Measurements from ENCODE around the gene CACNA1D.

CACNA1D gene

GRCh38 chr3:53524566-53524965, 30.2 kb downstream of the CACNA1D start:
- H3K36me3 ChIP-seq (ENCODE audit: control insufficient read depth in 5 of 5, insufficient read depth in 5 of 5, low read length in 5 of 5): no peaks in the 10 kb centered on the region
- H3K9ac ChIP-seq (ENCODE audit: low read length in 5 of 5): no peak overlapping the region
- no peaks in the 10 kb centered on the region for H3K27me3 ChIP-seq (ENCODE audit: control insufficient read depth in 5 of 5, insufficient read depth in 4 of 5, low read length in 5 of 5)
- no peaks in the 10 kb centered on the region for H3K9me3 ChIP-seq (ENCODE audit: control insufficient read depth in 5 of 5, low read length in 5 of 5)
- no peak overlapping the region for H3K4me3 ChIP-seq (ENCODE audit: low read depth in 1 of 5, low read length in 5 of 5)
- H3K27ac ChIP-seq (ENCODE audit: low read depth, low read length): no peak overlapping the region
- no peaks in the 10 kb centered on the region for H3K4me1 ChIP-seq (ENCODE audit: control insufficient read depth in 5 of 5, insufficient read depth in 5 of 5, low read length in 5 of 5)

- H3K9ac ChIP-seq (ENCODE audit: low read length in 5 of 5): no peak overlapping the region
- no peak overlapping the region for H3K27ac ChIP-seq (ENCODE audit: low read depth, low read length)
- no peak overlapping the region for H3K4me3 ChIP-seq (ENCODE audit: low read depth in 1 of 5, low read length in 5 of 5)
- H3K36me3 ChIP-seq (ENCODE audit: control insufficient read depth in 5 of 5, insufficient read depth in 5 of 5, low read length in 5 of 5): no peaks in the 10 kb centered on the region
- H3K4me1 ChIP-seq (ENCODE audit: control insufficient read depth in 5 of 5, insufficient read depth in 5 of 5, low read length in 5 of 5): no peaks in the 10 kb centered on the region
- no peaks in the 10 kb centered on the region for H3K9me3 ChIP-seq (ENCODE audit: control insufficient read depth in 5 of 5, low read length in 5 of 5)
- peaks cover 0 to 5% (median 0%) of the 10 kb centered on the region in 5 donors for H3K27me3 ChIP-seq (ENCODE audit: control insufficient read depth in 5 of 5, insufficient read depth in 4 of 5, low read length in 5 of 5)
Observed at GRCh38 chr3:53525765-53526703, 31.6 kb downstream of the CACNA1D start.

- peaks cover 0 to 5% (median 0%) of the 10 kb centered on the region in 5 donors for H3K27me3 ChIP-seq (ENCODE audit: control insufficient read depth in 5 of 5, insufficient read depth in 4 of 5, low read length in 5 of 5)
- H3K27ac ChIP-seq (ENCODE audit: low read depth, low read length): no peak overlapping the region
- H3K4me1 ChIP-seq (ENCODE audit: control insufficient read depth in 5 of 5, insufficient read depth in 5 of 5, low read length in 5 of 5): no peaks in the 10 kb centered on the region
- no peak overlapping the region for H3K9ac ChIP-seq (ENCODE audit: low read length in 5 of 5)
- H3K4me3 ChIP-seq (ENCODE audit: low read depth in 1 of 5, low read length in 5 of 5): no peak overlapping the region
- H3K36me3 ChIP-seq (ENCODE audit: control insufficient read depth in 5 of 5, insufficient read depth in 5 of 5, low read length in 5 of 5): no peaks in the 10 kb centered on the region
- no peaks in the 10 kb centered on the region for H3K9me3 ChIP-seq (ENCODE audit: control insufficient read depth in 5 of 5, low read length in 5 of 5)
Observed at GRCh38 chr3:53526704-53527055, 32.3 kb downstream of the CACNA1D start.

DNA sequence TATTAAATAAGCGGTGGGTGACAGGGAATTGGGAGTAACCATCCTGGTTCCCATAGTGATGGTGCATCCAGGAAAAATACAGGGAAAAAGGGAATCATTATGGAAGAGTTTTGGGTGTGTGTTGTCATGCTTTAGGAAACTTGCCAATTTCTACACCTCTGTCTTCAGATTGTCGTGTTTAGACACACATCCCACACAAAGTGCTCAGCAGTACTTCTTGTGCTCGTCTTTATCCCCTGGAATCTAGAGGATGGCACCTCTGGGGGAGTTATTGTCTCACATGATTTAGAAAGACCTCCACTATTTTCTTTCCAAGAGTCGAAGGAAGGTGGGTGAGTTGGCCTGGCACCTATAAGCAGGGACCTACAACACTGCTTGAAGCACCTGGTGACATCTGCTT, 35.8 kb downstream of the CACNA1D start:
- Histone ChIP-seq H3K9me3 (ENCODE audit: control insufficient read depth in 5 of 5, low read length in 5 of 5) (no peaks in the 10 kb centered on the region), H3K9ac (ENCODE audit: low read length in 5 of 5) (no peak overlapping the region), H3K4me1 (ENCODE audit: control insufficient read depth in 5 of 5, insufficient read depth in 5 of 5, low read length in 5 of 5) (no peaks in the 10 kb centered on the region), H3K27ac (ENCODE audit: low read depth, low read length) (no peak overlapping the region), H3K36me3 (ENCODE audit: control insufficient read depth in 5 of 5, insufficient read depth in 5 of 5, low read length in 5 of 5) (no peaks in the 10 kb centered on the region), H3K4me3 (ENCODE audit: low read depth in 1 of 5, low read length in 5 of 5) (no peak overlapping the region), H3K27me3 (ENCODE audit: control insufficient read depth in 5 of 5, insufficient read depth in 4 of 5, low read length in 5 of 5) (peaks cover 0 to 8% (median 0%) of the 10 kb centered on the region in 5 donors)

DNA sequence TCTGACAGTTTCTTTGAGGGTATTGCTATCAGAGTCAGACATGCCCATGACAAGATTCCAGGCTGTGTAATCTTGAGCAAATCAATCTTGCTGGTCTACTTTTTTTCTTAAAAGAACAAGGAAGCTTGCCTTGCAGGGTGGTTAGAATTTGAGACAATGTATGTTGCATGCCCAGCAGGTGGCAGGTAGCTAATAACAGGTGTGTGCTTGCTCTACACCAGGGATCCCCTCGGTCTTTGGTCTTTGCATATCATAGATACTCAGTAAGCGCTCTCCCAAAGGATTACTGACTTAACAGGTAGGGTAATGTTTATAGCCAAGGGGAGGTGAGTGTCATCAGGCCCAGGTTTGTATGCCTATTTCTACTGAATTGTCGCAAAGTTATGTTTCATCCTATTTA, 37.3 kb downstream of the CACNA1D start:
- H3K27me3 ChIP-seq (ENCODE audit: control insufficient read depth in 5 of 5, insufficient read depth in 4 of 5, low read length in 5 of 5): peaks cover 0 to 8% (median 0%) of the 10 kb centered on the region in 5 donors
- no peaks in the 10 kb centered on the region for H3K9me3 ChIP-seq (ENCODE audit: control insufficient read depth in 5 of 5, low read length in 5 of 5)
- H3K4me3 ChIP-seq (ENCODE audit: low read depth in 1 of 5, low read length in 5 of 5): no peak overlapping the region
- H3K4me1 ChIP-seq (ENCODE audit: control insufficient read depth in 5 of 5, insufficient read depth in 5 of 5, low read length in 5 of 5): no peaks in the 10 kb centered on the region
- no peak overlapping the region for H3K27ac ChIP-seq (ENCODE audit: low read depth, low read length)
- H3K36me3 ChIP-seq (ENCODE audit: control insufficient read depth in 5 of 5, insufficient read depth in 5 of 5, low read length in 5 of 5): no peaks in the 10 kb centered on the region
- no peak overlapping the region for H3K9ac ChIP-seq (ENCODE audit: low read length in 5 of 5)

DNA sequence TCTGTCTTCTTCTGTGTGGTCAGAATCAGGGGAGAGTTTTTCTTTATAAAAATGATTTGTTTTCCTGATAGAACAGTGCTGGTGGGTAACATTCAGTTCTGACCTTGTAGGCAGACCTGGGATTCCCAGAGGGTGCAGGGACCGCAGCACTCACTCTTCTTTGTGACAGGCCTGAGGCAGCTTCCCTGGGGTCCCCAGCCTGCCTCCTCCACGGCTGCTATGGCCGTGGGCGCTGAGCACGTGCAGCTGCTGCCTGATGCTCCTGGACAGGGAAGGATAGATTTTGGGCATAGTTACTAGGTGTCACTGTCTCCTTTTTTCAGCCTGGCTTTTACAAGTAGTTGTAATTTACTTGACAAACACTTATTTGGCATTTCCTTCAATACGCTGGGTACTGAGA, 39.1 kb downstream of the CACNA1D start:
- no peaks in the 10 kb centered on the region for H3K4me1 ChIP-seq (ENCODE audit: control insufficient read depth in 5 of 5, insufficient read depth in 5 of 5, low read length in 5 of 5)
- H3K27ac ChIP-seq (ENCODE audit: low read depth, low read length): no peak overlapping the region
- no peaks in the 10 kb centered on the region for H3K36me3 ChIP-seq (ENCODE audit: control insufficient read depth in 5 of 5, insufficient read depth in 5 of 5, low read length in 5 of 5)
- H3K4me3 ChIP-seq (ENCODE audit: low read depth in 1 of 5, low read length in 5 of 5): no peak overlapping the region
- no peak overlapping the region for H3K9ac ChIP-seq (ENCODE audit: low read length in 5 of 5)
- no peaks in the 10 kb centered on the region for H3K9me3 ChIP-seq (ENCODE audit: control insufficient read depth in 5 of 5, low read length in 5 of 5)
- H3K27me3 ChIP-seq (ENCODE audit: control insufficient read depth in 5 of 5, insufficient read depth in 4 of 5, low read length in 5 of 5): peaks cover 0 to 8% (median 0%) of the 10 kb centered on the region in 5 donors

- Histone ChIP-seq H3K9me3 (ENCODE audit: control insufficient read depth in 5 of 5, low read length in 5 of 5) (no peaks in the 10 kb centered on the region), H3K27ac (ENCODE audit: low read depth, low read length) (no peak overlapping the region)
Observed at GRCh38 chr3:53534216-53534615, 39.8 kb downstream of the CACNA1D start.

DNA sequence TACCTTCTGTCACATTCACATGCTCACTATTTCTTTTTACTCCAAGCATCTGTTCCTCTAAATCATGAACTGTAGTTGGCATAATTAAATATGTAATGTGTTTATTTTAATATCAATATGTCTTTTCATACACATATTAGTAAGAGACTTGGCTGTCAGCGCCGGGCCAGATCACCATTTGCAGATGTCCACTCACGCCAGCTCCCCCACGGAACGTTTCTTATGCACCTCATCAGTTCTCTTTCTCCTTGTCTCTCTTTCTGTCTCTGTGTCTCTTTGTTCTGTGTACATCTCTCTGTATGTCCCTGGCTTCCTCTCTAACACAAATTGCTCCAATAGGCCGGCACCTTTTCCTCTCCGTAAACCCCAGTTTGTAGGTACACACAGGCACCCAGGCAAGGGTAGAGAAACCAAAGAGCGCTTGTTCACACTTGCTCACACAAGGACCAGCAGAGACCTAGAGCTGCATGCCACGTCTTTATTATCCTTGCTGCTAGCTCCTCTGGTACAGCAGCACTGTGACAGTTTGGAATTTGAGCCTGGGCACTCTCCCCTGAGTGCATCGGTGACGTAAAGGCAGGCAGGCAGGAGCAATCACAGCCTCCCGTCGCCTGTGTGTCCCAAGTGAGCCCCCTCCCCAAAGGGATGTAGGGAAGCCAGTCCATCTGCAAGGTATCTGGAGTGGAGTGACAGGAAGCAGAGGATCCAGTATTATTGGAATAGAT, 40.4 kb downstream of the CACNA1D start:
- H3K9me3 ChIP-seq (ENCODE audit: control insufficient read depth in 5 of 5, low read length in 5 of 5): no peaks in the 10 kb centered on the region
- no peak overlapping the region for H3K4me3 ChIP-seq (ENCODE audit: low read depth in 1 of 5, low read length in 5 of 5)
- peaks cover 0 to 8% (median 0%) of the 10 kb centered on the region in 5 donors for H3K27me3 ChIP-seq (ENCODE audit: control insufficient read depth in 5 of 5, insufficient read depth in 4 of 5, low read length in 5 of 5)
- no peaks in the 10 kb centered on the region for H3K4me1 ChIP-seq (ENCODE audit: control insufficient read depth in 5 of 5, insufficient read depth in 5 of 5, low read length in 5 of 5)
- no peak overlapping the region for H3K27ac ChIP-seq (ENCODE audit: low read depth, low read length)
- H3K36me3 ChIP-seq (ENCODE audit: control insufficient read depth in 5 of 5, insufficient read depth in 5 of 5, low read length in 5 of 5): no peaks in the 10 kb centered on the region
- no peak overlapping the region for H3K9ac ChIP-seq (ENCODE audit: low read length in 5 of 5)

More at GRCh38 chr3:53534216-53534615, 39.8 kb downstream of the CACNA1D start:
- Histone ChIP-seq H3K27me3 (ENCODE audit: control insufficient read depth in 5 of 5, insufficient read depth in 4 of 5, low read length in 5 of 5) (peaks cover 0 to 8% (median 0%) of the 10 kb centered on the region in 5 donors), H3K9ac (ENCODE audit: low read length in 5 of 5) (no peak overlapping the region), H3K4me1 (ENCODE audit: control insufficient read depth in 5 of 5, insufficient read depth in 5 of 5, low read length in 5 of 5) (no peaks in the 10 kb centered on the region), H3K36me3 (ENCODE audit: control insufficient read depth in 5 of 5, insufficient read depth in 5 of 5, low read length in 5 of 5) (no peaks in the 10 kb centered on the region), H3K4me3 (ENCODE audit: low read depth in 1 of 5, low read length in 5 of 5) (no peak overlapping the region)

GRCh38 chr3:53536282-53536681, 41.9 kb downstream of the CACNA1D start:
- Histone ChIP-seq H3K27ac (ENCODE audit: low read depth, low read length) (no peak overlapping the region), H3K4me3 (ENCODE audit: low read depth in 1 of 5, low read length in 5 of 5) (no peak overlapping the region), H3K9ac (ENCODE audit: low read length in 5 of 5) (no peak overlapping the region), H3K9me3 (ENCODE audit: control insufficient read depth in 5 of 5, low read length in 5 of 5) (no peaks in the 10 kb centered on the region), H3K36me3 (ENCODE audit: control insufficient read depth in 5 of 5, insufficient read depth in 5 of 5, low read length in 5 of 5) (no peaks in the 10 kb centered on the region), H3K27me3 (ENCODE audit: control insufficient read depth in 5 of 5, insufficient read depth in 4 of 5, low read length in 5 of 5) (peaks cover 0 to 2% (median 0%) of the 10 kb centered on the region in 5 donors), H3K4me1 (ENCODE audit: control insufficient read depth in 5 of 5, insufficient read depth in 5 of 5, low read length in 5 of 5) (no peaks in the 10 kb centered on the region)

- Histone ChIP-seq H3K9ac (ENCODE audit: low read length in 5 of 5) (no peak overlapping the region), H3K27me3 (ENCODE audit: control insufficient read depth in 5 of 5, insufficient read depth in 4 of 5, low read length in 5 of 5) (peaks cover 0 to 4% (median 0%) of the 10 kb centered on the region in 5 donors), H3K9me3 (ENCODE audit: control insufficient read depth in 5 of 5, low read length in 5 of 5) (no peaks in the 10 kb centered on the region), H3K36me3 (ENCODE audit: control insufficient read depth in 5 of 5, insufficient read depth in 5 of 5, low read length in 5 of 5) (no peaks in the 10 kb centered on the region), H3K27ac (ENCODE audit: low read depth, low read length) (no peak overlapping the region), H3K4me3 (ENCODE audit: low read depth in 1 of 5, low read length in 5 of 5) (no peak overlapping the region), H3K4me1 (ENCODE audit: control insufficient read depth in 5 of 5, insufficient read depth in 5 of 5, low read length in 5 of 5) (peaks cover 0 to 3% (median 0%) of the 10 kb centered on the region in 5 donors)
Observed at GRCh38 chr3:53544357-53544756, 49.9 kb downstream of the CACNA1D start.
